Ovary (tissue), 9 donors: ENCODE results near the gene ROBO1. TPM values are rescaled to one million over a fixed set of nuclear protein-coding genes. Genes with fewer than 3 reads are reported as not detected.

Experiments
- DNase-seq, 5 donors: peaks; one replicate each; pipeline ENCODE4 v3.0.0-alpha.2; 2019 to 2020
- H3K27ac ChIP-seq, 2 donors: fragments of 200-600 bp; one replicate each; pipeline versions ENCODE4 v1.5.1 to v1.8.0; 2019 to 2022
- H3K27me3 ChIP-seq: fragments of 200-600 bp; one replicate; pipeline ENCODE4 v1.8.0; 2022
- H3K36me3 ChIP-seq: fragments of 200-600 bp; sonication (generic); one replicate; pipeline ENCODE4 v1.5.1; 2019
- H3K4me1 ChIP-seq: one replicate; pipeline ENCODE4 v1.8.1; 2013; ENCODE audit warnings: mild to moderate bottlenecking, moderate library complexity; ENCODE audit not compliant: insufficient read depth
- H3K4me3 ChIP-seq: fragments of 200-600 bp; sonication (generic); one replicate; pipeline ENCODE4 v1.5.1; 2017
- H3K9me3 ChIP-seq, 2 donors: fragments of 200-600 bp in 1 of 2; sonication (generic) in 1 of 2; one replicate each; pipeline versions ENCODE4 v1.5.1 to v1.8.1; 2013 to 2019; ENCODE audit warnings: mild to moderate bottlenecking in 1 of 2, moderate library complexity in 1 of 2
- CTCF ChIP-seq, 3 donors: fragments of 450-650 bp in 2 of 3; fragments of 200-600 bp in 1 of 3; IDR thresholded peaks; one replicate each; pipeline versions ENCODE4 v1.5.1 to v1.8.0; 2016 to 2022; ENCODE audit warnings: antibody characterized with exemption in 3 of 3, mild to moderate bottlenecking in 1 of 3
- EP300 ChIP-seq: sonication (generic); formaldehyde crosslinking; IDR thresholded peaks from one replicate; pipeline ENCODE4 v1.6.1; 2017; ENCODE audit warnings: antibody characterized with exemption
- POLR2A ChIP-seq: fragments of 450-650 bp; IDR thresholded peaks from one replicate; pipeline ENCODE4 v1.6.1; 2017; ENCODE audit warnings: antibody characterized with exemption, mild to moderate bottlenecking, moderate library complexity
- WGBS, 3 donors: extraction: QIAGEN DNeasy Blood & Tissue Kit in 1 of 3; methylation state at CpG; one replicate each; pipeline versions ENCODE4 v1.1.5 to v1.1.7; 2013 to 2017; 5-methylcytosine and 5-hydroxymethylcytosine counted together
- intact Hi-C, 4 donors: fragments of 100-400 bp; cut with DNase I; formaldehyde crosslinking; loops; one replicate each; pipeline versions ENCODE4 v1.11.0 to v1.15.1; 2022 to 2023
- polyA plus RNA-seq, 2 donors: library from polyadenylated mRNA; stranded (reverse); fragments of 200-250 nt in 1 of 2; fragments of 350-450 nt in 1 of 2; fragmentation: Illumina TruSeq in 1 of 2; extraction: RNeasy Lipid Tissue Mini Kit (QIAGEN cat#74804) in 1 of 2; gene quantifications; one replicate each; pipeline ENCODE4 v1.2.3, GENCODE V29; 2013 to 2014
- total RNA-seq, 7 donors: library from RNA; depleted of rRNA in 2 of 7; stranded (reverse); fragments of >200 nt in 2 of 7; fragmentation: NEBNext Ultra II Directional in 3 of 7; extraction: Animal tissue kit (Norgen Biotek cat#: 25700) in 3 of 7; gene quantifications; one replicate each; pipeline versions ENCODE4 v1.1.0 to v1.2.4, GENCODE V29; 2016 to 2023
- donor health status: DM: no; HTN: no; CAD: no; lungs with moderate emphysema.
- donor health status: DM: no; HTN: no; CAD: no.
- donor health status: Bipolar disorder and iron deficiency.
- donor health status: DM: yes; HTN: yes; CAD: no.
- donor health status: DM: no; HTN: no; CAD: no.
- donor health status: DM: yes; HTN: yes; CAD: no.

ROBO1 gene
- total and polyA plus RNA-seq, 9 donors = 17.2 to 49.5 (median 29.0) TPM

- 98 to 99% (median 98%) methylated on average over 3 of the region's 3 CpGs for WGBS, 3 donors
- DNase-seq = no peak
- H3K36me3 ChIP-seq = no peaks in the 10 kb centered on the region
- peaks cover 0 to 3% of the 10 kb centered on the region in 2 donors for H3K9me3 ChIP-seq
- H3K4me3 ChIP-seq = no peak overlapping the region
- intact Hi-C loops = no loop called here
- no peaks in the 10 kb centered on the region for H3K4me1 ChIP-seq
- H3K27ac ChIP-seq = no peak overlapping the region
- H3K27me3 ChIP-seq = no peaks in the 10 kb centered on the region
- TF ChIP-seq CTCF (IDR thresholded peaks at IDR 0.05) (no peak), EP300 (no peak), POLR2A (no peak)
Observed at GRCh38 chr3:78992830-78993229, 775.0 kb downstream of the ROBO1 start.

- no peaks in the 10 kb centered on the region for H3K36me3 ChIP-seq
- intact Hi-C loops = no loop called here
- H3K4me1 ChIP-seq = no peaks in the 10 kb centered on the region
- H3K27me3 ChIP-seq = no peaks in the 10 kb centered on the region
- DNase-seq = no peak
- TF ChIP-seq POLR2A = no peak
- TF ChIP-seq CTCF (IDR thresholded peaks at IDR 0.05) = no peak
- TF ChIP-seq EP300 = no peak
- H3K27ac ChIP-seq = no peak overlapping the region
- H3K4me3 ChIP-seq = no peak overlapping the region
- H3K9me3 ChIP-seq = peaks cover 0 to 3% of the 10 kb centered on the region in 2 donors
Observed at GRCh38 chr3:78992400-78992799, 775.4 kb downstream of the ROBO1 start.

- H3K27me3 ChIP-seq = no peaks in the 10 kb centered on the region
- no peaks in the 10 kb centered on the region for H3K36me3 ChIP-seq
- H3K9me3 ChIP-seq = peaks cover 0 to 3% of the 10 kb centered on the region in 2 donors
- 95 to 100% (median 95%) methylated on average over 2 of the region's 2 CpGs for WGBS, 3 donors
- no peak for DNase-seq
- intact Hi-C loops = no loop called here
- TF ChIP-seq EP300 = no peak
- TF ChIP-seq POLR2A = no peak
- no peak for TF ChIP-seq CTCF (IDR thresholded peaks at IDR 0.05)
- H3K27ac ChIP-seq = no peak overlapping the region
- H3K4me3 ChIP-seq = no peak overlapping the region
- H3K4me1 ChIP-seq = no peaks in the 10 kb centered on the region
Observed at GRCh38 chr3:78991656-78992055, 776.1 kb downstream of the ROBO1 start.

GRCh38 chr3:78990156-78990555 lies 777.6 kb downstream of the ROBO1 start:
- H3K36me3 ChIP-seq = no peaks in the 10 kb centered on the region
- 86 to 92% (median 90%) methylated on average over 4 of the region's 4 CpGs for WGBS, 3 donors
- no peaks in the 10 kb centered on the region for H3K27me3 ChIP-seq
- intact Hi-C loops = no loop called here
- no peak for TF ChIP-seq CTCF (IDR thresholded peaks at IDR 0.05)
- no peak for TF ChIP-seq POLR2A
- no peak for TF ChIP-seq EP300
- no peak overlapping the region for H3K4me3 ChIP-seq
- DNase-seq = no peak
- H3K4me1 ChIP-seq = no peaks in the 10 kb centered on the region
- H3K9me3 ChIP-seq = peaks cover 0 to 3% of the 10 kb centered on the region in 2 donors
- H3K27ac ChIP-seq = no peak overlapping the region

GRCh38 chr3:78988324-78988723 lies 779.5 kb downstream of the ROBO1 start:
- intact Hi-C loops = no loop called here
- peaks cover 0 to 3% of the 10 kb centered on the region in 2 donors for H3K9me3 ChIP-seq
- DNase-seq = no peak

More at GRCh38 chr3:78988324-78988723, 779.5 kb downstream of the ROBO1 start:
- Histone ChIP-seq H3K27ac (no peak overlapping the region), H3K4me3 (no peak overlapping the region), H3K4me1 (no peaks in the 10 kb centered on the region), H3K27me3 (no peaks in the 10 kb centered on the region), H3K36me3 (no peaks in the 10 kb centered on the region)
- TF ChIP-seq EP300 (no peak), CTCF (IDR thresholded peaks at IDR 0.05) (no peak)
